ENCODE measurements around the gene SPOP.

SPOP gene

GRCh38 chr17:49598918-49599317, 79.0 kb downstream of the SPOP start:
- H3K36me3 ChIP-seq (ENCODE audit: control insufficient read depth, insufficient read depth, low read length): peaks cover 4% of the 10 kb centered on the region
- no peak overlapping the region for H3K9ac ChIP-seq (ENCODE audit: low read depth, low read length)
- H3K9me3 ChIP-seq (ENCODE audit: control insufficient read depth, insufficient read depth, low read length): no peaks in the 10 kb centered on the region
- H3K4me3 ChIP-seq (ENCODE audit: low read depth, low read length): no peak overlapping the region
- H3K4me1 ChIP-seq (ENCODE audit: control insufficient read depth, insufficient read depth, low read length): no peaks in the 10 kb centered on the region
- H3K27me3 ChIP-seq (ENCODE audit: control insufficient read depth, insufficient read depth, low read length): no peaks in the 10 kb centered on the region

GRCh38 chr17:49597928-49598655, 79.8 kb downstream of the SPOP start:
- Histone ChIP-seq H3K4me1 (ENCODE audit: control insufficient read depth, insufficient read depth, low read length) (no peaks in the 10 kb centered on the region), H3K36me3 (ENCODE audit: control insufficient read depth, insufficient read depth, low read length) (peaks cover 4% of the 10 kb centered on the region), H3K4me3 (ENCODE audit: low read depth, low read length) (no peak overlapping the region), H3K27me3 (ENCODE audit: control insufficient read depth, insufficient read depth, low read length) (no peaks in the 10 kb centered on the region), H3K9me3 (ENCODE audit: control insufficient read depth, insufficient read depth, low read length) (no peaks in the 10 kb centered on the region), H3K9ac (ENCODE audit: low read depth, low read length) (no peak overlapping the region)

- no peaks in the 10 kb centered on the region for H3K27me3 ChIP-seq (ENCODE audit: control insufficient read depth, insufficient read depth, low read length)
- no peaks in the 10 kb centered on the region for H3K9me3 ChIP-seq (ENCODE audit: control insufficient read depth, insufficient read depth, low read length)
- H3K9ac ChIP-seq (ENCODE audit: low read depth, low read length): no peak overlapping the region
- H3K36me3 ChIP-seq (ENCODE audit: control insufficient read depth, insufficient read depth, low read length): peaks cover 4% of the 10 kb centered on the region
- no peak overlapping the region for H3K4me3 ChIP-seq (ENCODE audit: low read depth, low read length)
- H3K4me1 ChIP-seq (ENCODE audit: control insufficient read depth, insufficient read depth, low read length): no peaks in the 10 kb centered on the region
Observed at GRCh38 chr17:49597436-49597835, 80.5 kb downstream of the SPOP start.

- no peak overlapping the region for H3K9ac ChIP-seq (ENCODE audit: low read depth, low read length)
- H3K27me3 ChIP-seq (ENCODE audit: control insufficient read depth, insufficient read depth, low read length): no peaks in the 10 kb centered on the region
- peaks cover 4% of the 10 kb centered on the region for H3K36me3 ChIP-seq (ENCODE audit: control insufficient read depth, insufficient read depth, low read length)
Observed at GRCh38 chr17:49596613-49597244, 81.2 kb downstream of the SPOP start.

GRCh38 chr17:49595980-49596379, 81.9 kb downstream of the SPOP start:
- Histone ChIP-seq H3K36me3 (ENCODE audit: control insufficient read depth, insufficient read depth, low read length) (peaks cover 4% of the 10 kb centered on the region), H3K9ac (ENCODE audit: low read depth, low read length) (no peak overlapping the region), H3K4me1 (ENCODE audit: control insufficient read depth, insufficient read depth, low read length) (no peaks in the 10 kb centered on the region), H3K27me3 (ENCODE audit: control insufficient read depth, insufficient read depth, low read length) (no peaks in the 10 kb centered on the region), H3K4me3 (ENCODE audit: low read depth, low read length) (no peak overlapping the region), H3K9me3 (ENCODE audit: control insufficient read depth, insufficient read depth, low read length) (no peaks in the 10 kb centered on the region)

More at GRCh38 chr17:49596613-49597244, 81.2 kb downstream of the SPOP start:
- no peaks in the 10 kb centered on the region for H3K4me1 ChIP-seq (ENCODE audit: control insufficient read depth, insufficient read depth, low read length)
- no peaks in the 10 kb centered on the region for H3K9me3 ChIP-seq (ENCODE audit: control insufficient read depth, insufficient read depth, low read length)
- no peak overlapping the region for H3K4me3 ChIP-seq (ENCODE audit: low read depth, low read length)

GRCh38 chr17:49595328-49595727, 82.6 kb downstream of the SPOP start:
- no peaks in the 10 kb centered on the region for H3K4me1 ChIP-seq (ENCODE audit: control insufficient read depth, insufficient read depth, low read length)
- H3K9me3 ChIP-seq (ENCODE audit: control insufficient read depth, insufficient read depth, low read length): no peaks in the 10 kb centered on the region
- H3K9ac ChIP-seq (ENCODE audit: low read depth, low read length): no peak overlapping the region
- H3K27me3 ChIP-seq (ENCODE audit: control insufficient read depth, insufficient read depth, low read length): no peaks in the 10 kb centered on the region
- peaks cover 4% of the 10 kb centered on the region for H3K36me3 ChIP-seq (ENCODE audit: control insufficient read depth, insufficient read depth, low read length)
- no peak overlapping the region for H3K4me3 ChIP-seq (ENCODE audit: low read depth, low read length)

GRCh38 chr17:49592263-49592662, 85.6 kb downstream of the SPOP start:
- no peaks in the 10 kb centered on the region for H3K36me3 ChIP-seq (ENCODE audit: control insufficient read depth, insufficient read depth, low read length)
- no peak overlapping the region for H3K9ac ChIP-seq (ENCODE audit: low read depth, low read length)
- H3K4me3 ChIP-seq (ENCODE audit: low read depth, low read length): no peak overlapping the region
- H3K27me3 ChIP-seq (ENCODE audit: control insufficient read depth, insufficient read depth, low read length): no peaks in the 10 kb centered on the region
- no peaks in the 10 kb centered on the region for H3K4me1 ChIP-seq (ENCODE audit: control insufficient read depth, insufficient read depth, low read length)
- no peaks in the 10 kb centered on the region for H3K9me3 ChIP-seq (ENCODE audit: control insufficient read depth, insufficient read depth, low read length)

GRCh38 chr17:49590874-49591273, 87.0 kb downstream of the SPOP start:
- Histone ChIP-seq H3K27me3 (ENCODE audit: control insufficient read depth, insufficient read depth, low read length) (no peaks in the 10 kb centered on the region), H3K4me3 (ENCODE audit: low read depth, low read length) (no peak overlapping the region), H3K4me1 (ENCODE audit: control insufficient read depth, insufficient read depth, low read length) (no peaks in the 10 kb centered on the region), H3K9me3 (ENCODE audit: control insufficient read depth, insufficient read depth, low read length) (no peaks in the 10 kb centered on the region), H3K9ac (ENCODE audit: low read depth, low read length) (no peak overlapping the region), H3K36me3 (ENCODE audit: control insufficient read depth, insufficient read depth, low read length) (no peaks in the 10 kb centered on the region)

- no peaks in the 10 kb centered on the region for H3K36me3 ChIP-seq (ENCODE audit: control insufficient read depth, insufficient read depth, low read length)
- H3K27me3 ChIP-seq (ENCODE audit: control insufficient read depth, insufficient read depth, low read length): no peaks in the 10 kb centered on the region
- H3K4me3 ChIP-seq (ENCODE audit: low read depth, low read length): no peak overlapping the region
- H3K9me3 ChIP-seq (ENCODE audit: control insufficient read depth, insufficient read depth, low read length): no peaks in the 10 kb centered on the region
- H3K4me1 ChIP-seq (ENCODE audit: control insufficient read depth, insufficient read depth, low read length): no peaks in the 10 kb centered on the region
- no peak overlapping the region for H3K9ac ChIP-seq (ENCODE audit: low read depth, low read length)
Observed at GRCh38 chr17:49589577-49589927, 88.3 kb downstream of the SPOP start.

- H3K9me3 ChIP-seq (ENCODE audit: control insufficient read depth, insufficient read depth, low read length): no peaks in the 10 kb centered on the region
- H3K27me3 ChIP-seq (ENCODE audit: control insufficient read depth, insufficient read depth, low read length): no peaks in the 10 kb centered on the region
- H3K9ac ChIP-seq (ENCODE audit: low read depth, low read length): no peak overlapping the region
- H3K36me3 ChIP-seq (ENCODE audit: control insufficient read depth, insufficient read depth, low read length): no peaks in the 10 kb centered on the region
- no peak overlapping the region for H3K4me3 ChIP-seq (ENCODE audit: low read depth, low read length)
- no peaks in the 10 kb centered on the region for H3K4me1 ChIP-seq (ENCODE audit: control insufficient read depth, insufficient read depth, low read length)
Observed at GRCh38 chr17:49588726-49589576, 88.9 kb downstream of the SPOP start.

GRCh38 chr17:49588312-49588711, 89.6 kb downstream of the SPOP start:
- H3K36me3 ChIP-seq (ENCODE audit: control insufficient read depth, insufficient read depth, low read length): no peaks in the 10 kb centered on the region
- H3K9me3 ChIP-seq (ENCODE audit: control insufficient read depth, insufficient read depth, low read length): no peaks in the 10 kb centered on the region
- no peak overlapping the region for H3K9ac ChIP-seq (ENCODE audit: low read depth, low read length)
- H3K4me1 ChIP-seq (ENCODE audit: control insufficient read depth, insufficient read depth, low read length): no peaks in the 10 kb centered on the region
- no peaks in the 10 kb centered on the region for H3K27me3 ChIP-seq (ENCODE audit: control insufficient read depth, insufficient read depth, low read length)
- no peak overlapping the region for H3K4me3 ChIP-seq (ENCODE audit: low read depth, low read length)
